ENCODE measurements around the gene ANKS1B. TPM values are rescaled to one million over a fixed set of nuclear protein-coding genes. Genes with fewer than 3 reads are reported as not detected.

Gene ANKS1B
- total RNA-seq, 5 donors from 2014 or later (not counting 1 experiment from before 2014, with no cell fraction given) = 0.18 to 0.47 (median 0.19) TPM; not detected in 2

GRCh38 chr12:98812225-98812624, 1172.5 kb downstream of the ANKS1B start:
- ATAC-seq (replicated peaks in 1 of 4) = no peak
- H3K4me1 Mint-ChIP-seq = no peaks in the 10 kb centered on the region
- no peak overlapping the region for H3K27ac Mint-ChIP-seq
- ChIA-PET CTCF (no interaction called here), POLR2A (no interaction called here)
- no peak for DNase-seq
- no peaks in the 10 kb centered on the region for H3K9me3 ChIP-seq
- H3K36me3 ChIP-seq (ENCODE audit: control insufficient read depth in 2 of 2, extremely low read depth in 1 of 2, insufficient read depth in 1 of 2, low read length in 1 of 2) = no peaks in the 10 kb centered on the region
- H3K4me3 ChIP-seq (ENCODE audit: control insufficient read depth in 1 of 2, extremely low read depth in 1 of 2, low read length in 1 of 2) = no peak overlapping the region
- H3K4me3 Mint-ChIP-seq = no peak overlapping the region
- H3K4me1 ChIP-seq (ENCODE audit: control insufficient read depth in 1 of 2, extremely low read depth in 1 of 2, insufficient read depth in 2 of 2, low read length in 2 of 2) = no peaks in the 10 kb centered on the region
- H3K9me3 Mint-ChIP-seq = no peaks in the 10 kb centered on the region
- H3K36me3 Mint-ChIP-seq = no peaks in the 10 kb centered on the region
- peaks cover 19 to 23% of the 10 kb centered on the region in 2 donors for H3K27me3 Mint-ChIP-seq
- no peak overlapping the region for H3K27ac ChIP-seq (ENCODE audit: low read length)
- WGBS (ENCODE audit: insufficient coverage) = no CpG with 5 or more reads among the region's 7 CpGs
- H3K27me3 ChIP-seq (replicated peaks in 1 of 2; ENCODE audit: control insufficient read depth in 2 of 2, extremely low read depth in 1 of 2, insufficient read depth in 2 of 2, low read length in 1 of 2) = no peaks in the 10 kb centered on the region

- Mint-ChIP-seq H3K27ac (no peak overlapping the region), H3K27me3 (peaks cover 4 to 8% of the 10 kb centered on the region in 2 donors), H3K4me1 (no peaks in the 10 kb centered on the region), H3K4me3 (no peak overlapping the region), H3K9me3 (no peaks in the 10 kb centered on the region), H3K36me3 (no peaks in the 10 kb centered on the region)
- DNase-seq (no peak), ATAC-seq (replicated peaks in 1 of 4) (no peak)
- ChIA-PET POLR2A (no interaction called here), CTCF (no interaction called here)
- no peak overlapping the region for H3K27ac ChIP-seq (ENCODE audit: low read length)
- no peaks in the 10 kb centered on the region for H3K9me3 ChIP-seq
- no peaks in the 10 kb centered on the region for H3K36me3 ChIP-seq (ENCODE audit: control insufficient read depth in 2 of 2, extremely low read depth in 1 of 2, insufficient read depth in 1 of 2, low read length in 1 of 2)
- no peaks in the 10 kb centered on the region for H3K4me1 ChIP-seq (ENCODE audit: control insufficient read depth in 1 of 2, extremely low read depth in 1 of 2, insufficient read depth in 2 of 2, low read length in 2 of 2)
- 44% methylated on average over 5 of the region's 6 CpGs for WGBS (ENCODE audit: insufficient coverage)
- H3K27me3 ChIP-seq (replicated peaks in 1 of 2; ENCODE audit: control insufficient read depth in 2 of 2, extremely low read depth in 1 of 2, insufficient read depth in 2 of 2, low read length in 1 of 2) = peaks cover 0 to 2% of the 10 kb centered on the region in 2 experiments
- H3K4me3 ChIP-seq (ENCODE audit: control insufficient read depth in 1 of 2, extremely low read depth in 1 of 2, low read length in 1 of 2) = no peak overlapping the region
Observed at GRCh38 chr12:98808243-98808875, 1176.4 kb downstream of the ANKS1B start.

GRCh38 chr12:98807187-98807586, 1177.5 kb downstream of the ANKS1B start:
- H3K4me1 ChIP-seq (ENCODE audit: control insufficient read depth in 1 of 2, extremely low read depth in 1 of 2, insufficient read depth in 2 of 2, low read length in 2 of 2) = no peaks in the 10 kb centered on the region
- no CpG with 5 or more reads among the region's 2 CpGs for WGBS (ENCODE audit: insufficient coverage)
- no peaks in the 10 kb centered on the region for H3K4me1 Mint-ChIP-seq
- DNase-seq = no peak
- no peaks in the 10 kb centered on the region for H3K9me3 ChIP-seq
- H3K27ac ChIP-seq (ENCODE audit: low read length) = no peak overlapping the region
- H3K36me3 Mint-ChIP-seq = no peaks in the 10 kb centered on the region
- POLR2A ChIA-PET = no interaction called here
- H3K9me3 Mint-ChIP-seq = no peaks in the 10 kb centered on the region
- no peak for ATAC-seq (replicated peaks in 1 of 4)
- H3K27me3 ChIP-seq (replicated peaks in 1 of 2; ENCODE audit: control insufficient read depth in 2 of 2, extremely low read depth in 1 of 2, insufficient read depth in 2 of 2, low read length in 1 of 2) = peaks cover 0 to 2% of the 10 kb centered on the region in 2 experiments
- H3K4me3 ChIP-seq (ENCODE audit: control insufficient read depth in 1 of 2, extremely low read depth in 1 of 2, low read length in 1 of 2) = no peak overlapping the region
- no peak overlapping the region for H3K27ac Mint-ChIP-seq
- peaks cover 5 to 15% of the 10 kb centered on the region in 2 donors for H3K27me3 Mint-ChIP-seq
- H3K36me3 ChIP-seq (ENCODE audit: control insufficient read depth in 2 of 2, extremely low read depth in 1 of 2, insufficient read depth in 1 of 2, low read length in 1 of 2) = no peaks in the 10 kb centered on the region
- CTCF ChIA-PET = no interaction called here
- H3K4me3 Mint-ChIP-seq = no peak overlapping the region

GRCh38 chr12:98803468-98804209, 1181.1 kb downstream of the ANKS1B start:
- Mint-ChIP-seq H3K27ac (no peak overlapping the region), H3K27me3 (peaks cover 7 to 15% of the 10 kb centered on the region in 2 donors), H3K4me3 (no peak overlapping the region), H3K9me3 (no peaks in the 10 kb centered on the region), H3K36me3 (no peaks in the 10 kb centered on the region), H3K4me1 (no peaks in the 10 kb centered on the region)
- no peak for ATAC-seq (replicated peaks in 1 of 4)
- 61% methylated on average over 2 of the region's 6 CpGs for WGBS (ENCODE audit: insufficient coverage)
- no peak overlapping the region for H3K4me3 ChIP-seq (ENCODE audit: control insufficient read depth in 1 of 2, extremely low read depth in 1 of 2, low read length in 1 of 2)
- H3K4me1 ChIP-seq (ENCODE audit: control insufficient read depth in 1 of 2, extremely low read depth in 1 of 2, insufficient read depth in 2 of 2, low read length in 2 of 2) = no peaks in the 10 kb centered on the region
- H3K27ac ChIP-seq (ENCODE audit: low read length) = no peak overlapping the region
- no peaks in the 10 kb centered on the region for H3K36me3 ChIP-seq (ENCODE audit: control insufficient read depth in 2 of 2, extremely low read depth in 1 of 2, insufficient read depth in 1 of 2, low read length in 1 of 2)
- ChIA-PET POLR2A (no interaction called here), CTCF (no interaction called here)
- peaks cover 2 to 3% of the 10 kb centered on the region in 2 experiments for H3K27me3 ChIP-seq (replicated peaks in 1 of 2; ENCODE audit: control insufficient read depth in 2 of 2, extremely low read depth in 1 of 2, insufficient read depth in 2 of 2, low read length in 1 of 2)
- no peaks in the 10 kb centered on the region for H3K9me3 ChIP-seq
- DNase-seq = no peak

- Histone ChIP-seq H3K9me3 (no peaks in the 10 kb centered on the region), H3K27me3 (replicated peaks in 1 of 2; ENCODE audit: control insufficient read depth in 2 of 2, extremely low read depth in 1 of 2, insufficient read depth in 2 of 2, low read length in 1 of 2) (peaks cover 4 to 6% of the 10 kb centered on the region in 2 experiments), H3K36me3 (ENCODE audit: control insufficient read depth in 2 of 2, extremely low read depth in 1 of 2, insufficient read depth in 1 of 2, low read length in 1 of 2) (no peaks in the 10 kb centered on the region), H3K4me1 (ENCODE audit: control insufficient read depth in 1 of 2, extremely low read depth in 1 of 2, insufficient read depth in 2 of 2, low read length in 2 of 2) (no peaks in the 10 kb centered on the region), H3K4me3 (ENCODE audit: control insufficient read depth in 1 of 2, extremely low read depth in 1 of 2, low read length in 1 of 2) (no peak overlapping the region), H3K27ac (ENCODE audit: low read length) (no peak overlapping the region)
- WGBS (ENCODE audit: insufficient coverage) = 73% methylated on average over 3 of the region's 3 CpGs
- Mint-ChIP-seq H3K27me3 (peaks cover 4 to 12% of the 10 kb centered on the region in 2 donors), H3K4me3 (no peak overlapping the region), H3K9me3 (no peaks in the 10 kb centered on the region), H3K4me1 (no peaks in the 10 kb centered on the region), H3K36me3 (no peaks in the 10 kb centered on the region), H3K27ac (no peak overlapping the region)
- no peak for DNase-seq
- ChIA-PET CTCF (interaction anchor here in 1 of 2 donors (0.9 kb wide), 1 partner anchor 526 kb away, joined by 6 read pairs; no protein-coding TSS in a partner anchor), POLR2A (interaction anchor here (0.6 kb wide), 3 partner anchors 51 to 361 kb away, joined by 3 to 7 read pairs (median 3); no protein-coding TSS in a partner anchor)
- ATAC-seq (replicated peaks in 1 of 4) = no peak
Observed at GRCh38 chr12:98799822-98800221, 1184.9 kb downstream of the ANKS1B start.

- ATAC-seq (replicated peaks in 1 of 4) (no peak), DNase-seq (no peak)
- Mint-ChIP-seq H3K27me3 (peaks cover 6 to 18% of the 10 kb centered on the region in 2 donors), H3K27ac (no peak overlapping the region), H3K9me3 (no peaks in the 10 kb centered on the region), H3K4me3 (no peak overlapping the region), H3K36me3 (no peaks in the 10 kb centered on the region), H3K4me1 (no peaks in the 10 kb centered on the region)
- CTCF ChIA-PET = no interaction called here
- POLR2A ChIA-PET = interaction anchor here in 1 of 2 donors (0.6 kb wide), 1 partner anchor 360 kb away, joined by 7 read pairs; no protein-coding TSS in a partner anchor
- Histone ChIP-seq H3K27ac (ENCODE audit: low read length) (no peak overlapping the region), H3K9me3 (no peaks in the 10 kb centered on the region), H3K27me3 (replicated peaks in 1 of 2; ENCODE audit: control insufficient read depth in 2 of 2, extremely low read depth in 1 of 2, insufficient read depth in 2 of 2, low read length in 1 of 2) (peaks cover 2 to 6% of the 10 kb centered on the region in 2 experiments), H3K4me3 (ENCODE audit: control insufficient read depth in 1 of 2, extremely low read depth in 1 of 2, low read length in 1 of 2) (no peak overlapping the region), H3K4me1 (ENCODE audit: control insufficient read depth in 1 of 2, extremely low read depth in 1 of 2, insufficient read depth in 2 of 2, low read length in 2 of 2) (no peaks in the 10 kb centered on the region), H3K36me3 (ENCODE audit: control insufficient read depth in 2 of 2, extremely low read depth in 1 of 2, insufficient read depth in 1 of 2, low read length in 1 of 2) (no peaks in the 10 kb centered on the region)
- WGBS (ENCODE audit: insufficient coverage) = 40% methylated on average over 1 of the region's 3 CpGs
Observed at GRCh38 chr12:98799146-98799810, 1185.5 kb downstream of the ANKS1B start.
